ENCODE data around the gene KIF12.
"Not testable (repeated sequence)": the region's sequence is repeated elsewhere in the genome, so short reads cannot be mapped to it uniquely, and the experiment has no call there.

Gene KIF12

DNA sequence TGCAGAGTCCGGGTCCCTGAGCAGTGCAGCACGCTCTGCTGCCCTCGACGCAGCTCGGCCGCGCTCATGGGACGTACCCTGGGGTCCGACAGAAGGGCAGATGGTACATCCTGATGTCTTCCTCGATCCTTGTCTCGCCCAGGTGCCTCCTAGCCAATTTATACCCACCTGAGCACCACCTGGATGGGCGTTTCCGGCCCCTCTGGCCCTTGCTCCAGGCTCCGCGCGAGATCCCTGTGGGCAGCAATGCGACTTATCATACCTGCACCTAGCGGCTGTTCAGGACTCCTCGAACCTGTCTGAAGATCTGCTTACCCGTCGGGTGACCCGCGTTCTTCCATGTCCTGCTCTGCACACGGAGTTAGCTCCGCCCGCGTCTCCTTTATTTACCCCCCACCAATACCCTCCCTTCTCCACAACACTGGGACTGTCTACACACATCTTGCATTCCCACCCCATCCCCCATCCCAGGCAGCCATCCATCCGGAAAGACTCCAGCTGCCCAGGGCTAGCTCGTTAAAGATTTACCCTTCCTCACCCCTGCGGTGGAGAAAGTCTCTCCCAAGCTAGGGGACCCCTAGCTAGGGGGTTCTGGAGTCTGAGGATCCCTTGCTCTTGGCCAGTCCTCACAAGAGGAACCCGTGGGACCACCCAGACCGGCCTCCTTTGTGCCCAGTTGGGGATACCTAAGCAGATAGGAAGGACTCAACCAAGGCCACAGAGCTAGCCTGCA is at the start of gene KIF12:
Gene KIF12 (minus strand): TSS at position 357 of the 733 bp plus-strand sequence. CDS start 16 bp downstream, at position 341.
- no peak for DNase-seq

DNA sequence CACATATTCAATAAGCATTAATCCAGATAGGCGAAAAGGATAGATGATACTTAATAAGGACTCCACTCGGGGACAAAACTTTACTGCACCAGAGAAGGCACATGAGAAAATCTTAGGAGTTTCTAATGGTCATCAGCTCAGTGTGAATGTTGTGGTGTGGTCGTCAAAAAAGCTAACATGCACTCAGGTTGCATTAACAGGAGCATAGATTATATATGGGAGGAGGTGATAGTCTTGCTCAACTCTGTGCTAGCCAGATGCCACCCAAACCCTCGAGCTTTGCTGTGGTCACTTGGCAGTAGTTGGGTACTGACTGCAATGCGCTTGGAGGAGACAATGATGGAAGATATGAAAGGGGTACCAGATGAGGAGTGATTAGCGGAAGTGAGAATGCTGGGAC is 47.6 kb upstream of the KIF12 start:
- no peak for DNase-seq

DNA sequence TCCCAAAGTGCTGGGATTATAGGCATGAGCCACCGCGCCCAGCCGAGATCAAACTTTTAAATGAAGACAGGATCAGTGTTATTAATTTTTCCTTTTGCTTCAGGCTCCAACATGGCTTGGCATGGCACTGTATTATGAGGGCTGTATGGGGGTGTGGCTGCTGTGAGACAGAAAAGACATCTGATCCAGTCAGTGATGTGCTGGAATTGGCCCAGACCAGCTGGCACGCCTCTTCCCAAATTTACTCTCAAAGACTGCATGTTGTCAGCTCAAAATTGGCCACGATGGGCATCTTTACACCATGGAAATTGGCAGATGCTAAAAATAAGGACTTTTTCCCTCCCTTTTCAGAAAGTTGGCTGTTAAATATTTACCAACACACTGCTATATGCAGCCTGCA is 44.1 kb upstream of the KIF12 start:
- no peak for DNase-seq

DNA sequence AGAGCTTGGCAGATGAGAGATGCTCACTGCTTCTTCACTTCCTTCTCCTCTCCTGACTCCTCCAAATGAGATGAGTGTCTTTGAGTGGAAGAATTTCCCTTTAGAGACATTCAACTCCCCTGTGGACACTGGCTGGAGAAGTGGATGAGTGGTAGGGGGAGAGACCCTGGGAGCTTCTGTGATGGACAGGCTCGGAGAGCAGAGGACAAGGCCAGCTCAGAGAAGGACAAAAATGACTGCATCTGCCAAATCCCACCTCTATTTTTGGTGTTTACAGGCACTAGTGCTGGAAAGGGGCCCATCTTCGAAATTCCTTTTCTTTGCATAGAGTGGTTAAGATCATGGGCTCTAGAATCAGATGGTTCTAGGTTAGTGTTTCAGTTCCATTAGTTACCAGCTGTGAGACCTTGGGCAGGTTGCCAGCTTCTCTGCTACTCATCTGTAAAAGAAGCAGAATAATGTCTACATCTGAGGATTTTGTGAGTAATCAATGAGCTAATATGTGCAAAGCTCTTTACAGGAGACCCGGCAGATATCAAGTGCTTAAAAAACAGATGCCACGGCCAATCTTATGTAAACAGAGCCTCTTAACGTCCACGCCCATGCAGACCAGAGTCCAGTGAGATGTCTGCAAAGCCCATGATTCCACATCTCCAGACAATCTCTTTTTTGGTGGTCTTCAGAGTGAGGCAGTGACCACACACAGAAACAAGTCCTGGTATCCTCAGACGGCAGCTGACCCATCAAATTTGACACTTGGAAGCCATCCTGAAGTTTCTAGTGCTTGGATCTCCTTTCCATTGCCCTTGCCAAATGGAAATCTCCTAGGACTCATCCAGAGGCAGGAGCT is 42.7 kb upstream of the KIF12 start:
- no peak for DNase-seq

DNA sequence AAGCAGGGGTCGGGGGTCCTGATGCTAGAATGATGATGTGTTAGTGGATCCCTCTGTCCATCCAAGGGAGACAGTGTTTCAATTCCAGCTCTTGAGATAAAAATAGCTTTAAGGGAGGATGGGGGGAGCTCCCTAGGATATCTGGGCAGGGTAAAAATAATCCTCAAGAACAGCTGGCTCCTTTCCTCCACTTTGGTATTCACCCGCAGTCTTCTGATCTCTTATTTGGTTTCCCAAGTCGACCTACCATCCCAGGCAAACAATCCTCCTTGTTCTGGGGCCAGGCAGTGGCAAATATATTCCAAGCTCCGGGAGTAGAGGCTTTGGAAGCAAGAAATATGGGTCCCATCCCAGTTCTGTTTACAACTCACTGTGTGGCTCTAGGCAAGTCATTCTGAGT is 41.8 kb upstream of the KIF12 start:
- no peak for DNase-seq

DNA sequence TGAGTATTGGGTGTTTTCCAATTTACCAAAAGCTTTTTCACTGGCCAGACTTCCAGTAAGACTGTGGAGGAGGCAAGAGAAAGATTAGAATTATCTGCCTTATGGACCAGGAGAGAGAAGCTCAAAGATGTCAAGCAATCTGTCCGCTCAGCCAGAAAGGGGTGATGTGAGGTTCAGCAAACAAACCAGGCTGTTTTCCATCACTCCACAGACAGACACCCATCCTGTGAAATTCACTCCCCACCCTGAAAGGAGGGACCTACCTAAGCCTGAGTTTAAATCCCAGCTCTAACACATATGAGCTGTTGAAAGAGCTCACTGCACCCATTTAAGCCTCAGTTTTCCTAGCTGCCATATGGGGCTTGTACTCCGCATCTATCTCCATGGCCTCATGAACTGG is 41.3 kb upstream of the KIF12 start:
- DNase-seq = no peak

DNA sequence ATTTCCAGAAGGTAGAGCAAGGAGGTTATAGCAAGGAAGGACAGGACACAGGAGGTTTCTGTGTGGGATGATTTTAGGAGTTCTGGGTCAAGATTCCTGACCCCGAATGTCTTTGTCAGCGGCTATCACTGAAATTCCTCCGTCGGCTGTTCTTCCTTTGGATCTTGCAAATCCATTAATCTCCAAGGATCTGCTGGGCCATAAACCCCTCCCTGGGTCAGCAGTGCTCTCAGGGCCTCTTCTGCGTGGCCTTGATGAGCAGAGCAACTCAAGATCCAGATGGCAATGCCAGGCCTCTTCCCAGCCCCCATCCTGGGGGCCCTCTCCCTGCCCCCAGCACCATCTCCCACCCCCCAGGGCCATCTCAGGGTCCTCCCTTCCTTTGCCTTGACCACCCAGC is 40.0 kb upstream of the KIF12 start:
- DNase-seq = no peak

DNA sequence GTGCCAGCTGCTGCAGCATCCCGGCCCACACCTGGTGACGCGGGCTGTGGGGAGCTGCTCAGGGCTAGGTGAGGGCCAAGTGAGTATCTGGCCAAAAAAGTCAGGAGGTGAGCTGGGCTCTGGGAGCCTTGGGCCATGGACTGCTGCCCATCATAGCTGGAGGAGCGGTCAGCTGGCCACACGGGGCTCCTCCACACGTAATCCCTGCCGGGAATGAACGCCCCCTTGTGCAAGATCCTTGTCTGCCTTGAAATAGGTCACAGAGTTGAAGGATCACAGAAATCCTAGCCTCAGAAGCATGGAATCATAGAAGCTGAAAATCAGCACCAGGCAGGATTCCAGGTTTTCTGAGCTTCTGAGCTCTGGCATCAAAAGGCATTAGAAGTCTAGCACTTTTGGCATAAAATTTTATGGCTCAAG is 39.5 kb upstream of the KIF12 start:
- no peak for DNase-seq

DNA sequence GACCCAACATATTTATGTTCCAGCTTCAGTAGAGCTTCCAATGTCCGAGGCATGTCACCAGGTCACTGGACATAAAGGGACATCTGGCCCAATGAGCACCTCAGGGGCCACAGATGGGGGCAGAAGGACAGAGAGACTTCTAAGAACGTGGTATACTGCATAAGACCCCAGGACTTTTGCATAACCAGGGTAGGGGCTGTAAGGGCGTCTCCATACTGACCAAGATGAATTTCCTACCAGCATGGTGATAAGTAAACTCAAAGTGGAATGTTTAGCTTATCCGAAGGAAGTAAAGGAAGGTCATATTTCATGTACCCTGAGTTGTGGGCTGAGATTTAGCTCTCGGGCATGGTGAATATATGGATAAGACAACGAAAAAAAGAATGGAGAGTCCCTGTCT is 38.7 kb upstream of the KIF12 start:
- DNase-seq = no peak

DNA sequence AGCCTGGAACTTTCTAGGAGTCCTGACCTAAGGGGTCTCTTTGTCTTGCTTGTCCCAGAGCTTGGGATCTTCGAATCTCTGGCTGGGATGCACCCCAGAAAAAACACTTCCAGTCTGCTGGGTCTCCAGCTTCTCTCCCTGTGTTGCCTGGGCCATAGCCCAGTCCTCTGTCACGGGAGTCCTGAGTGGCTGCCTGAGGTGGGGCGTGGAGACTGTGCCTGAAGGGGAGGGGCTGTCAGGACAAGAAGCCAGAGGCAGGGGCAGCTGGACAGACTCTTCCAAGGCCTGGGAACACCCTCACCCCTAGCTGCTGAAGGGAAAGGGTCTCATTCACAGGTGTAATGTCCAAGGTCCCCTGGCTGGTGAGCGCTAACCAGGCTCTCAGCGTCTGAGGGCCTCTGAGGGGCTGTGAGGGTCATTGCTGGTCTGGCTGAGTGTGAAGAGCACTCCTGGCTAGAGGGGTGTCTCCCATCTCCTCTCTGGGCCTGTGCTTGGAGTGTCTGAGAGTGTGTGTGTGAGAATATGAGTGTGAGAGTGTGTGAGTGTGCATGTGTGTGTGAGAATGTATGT is 35.8 kb upstream of the KIF12 start:
- no peak for DNase-seq

DNA sequence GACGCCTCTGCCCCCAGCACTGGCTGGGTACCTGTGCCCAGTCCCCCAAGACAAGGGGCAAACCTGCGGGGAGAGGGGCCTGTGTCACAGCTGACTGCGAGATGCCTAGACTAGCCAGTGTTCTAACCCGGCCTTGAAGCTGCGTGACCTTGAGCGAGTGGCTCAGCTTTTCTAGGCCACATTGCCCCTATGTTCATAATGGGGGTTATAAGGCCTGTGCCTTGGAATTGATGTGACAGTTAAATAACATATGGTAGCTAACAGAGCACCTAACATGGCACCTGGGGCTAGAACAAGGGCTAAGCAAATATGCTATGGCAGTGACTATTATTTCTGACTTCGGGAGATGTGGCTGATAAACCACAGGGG is 33.4 kb upstream of the KIF12 start:
- no peak for DNase-seq

DNA sequence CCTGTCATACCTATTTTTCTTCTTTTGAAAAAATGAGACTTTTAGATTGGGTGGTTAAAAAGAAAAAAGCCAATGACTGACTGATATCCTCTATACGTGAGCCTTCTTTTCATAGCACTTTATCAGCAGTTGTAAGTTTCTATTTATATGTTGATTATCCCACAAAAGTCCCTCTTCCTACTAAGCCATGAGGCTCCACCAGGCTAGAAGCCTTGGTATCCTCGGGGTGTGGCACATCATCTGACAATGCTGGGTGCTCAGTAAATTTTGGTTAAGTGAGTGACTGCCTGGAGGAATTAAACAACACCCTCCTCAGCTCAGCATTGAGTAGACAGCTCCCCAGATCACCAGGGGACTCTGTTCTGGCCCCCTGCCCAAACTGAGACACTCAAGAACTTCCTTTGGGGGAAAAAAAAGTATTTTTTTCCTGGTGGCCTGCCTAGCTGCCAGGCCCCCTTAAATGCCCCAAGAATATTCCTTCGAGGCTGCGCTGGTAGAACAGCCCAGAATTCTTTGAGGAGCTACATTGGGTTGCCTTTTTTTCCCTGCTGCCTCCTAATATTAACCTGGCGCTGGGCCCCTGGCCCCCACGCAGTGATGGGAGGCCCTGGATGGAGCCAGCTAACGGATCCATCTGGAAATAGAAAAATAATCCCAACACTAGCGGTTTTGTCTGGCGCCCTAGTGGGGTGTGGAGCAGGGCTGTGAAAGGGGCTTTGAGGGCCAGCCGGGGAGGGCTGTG is 32.9 kb upstream of the KIF12 start:
- DNase-seq = no peak

DNA sequence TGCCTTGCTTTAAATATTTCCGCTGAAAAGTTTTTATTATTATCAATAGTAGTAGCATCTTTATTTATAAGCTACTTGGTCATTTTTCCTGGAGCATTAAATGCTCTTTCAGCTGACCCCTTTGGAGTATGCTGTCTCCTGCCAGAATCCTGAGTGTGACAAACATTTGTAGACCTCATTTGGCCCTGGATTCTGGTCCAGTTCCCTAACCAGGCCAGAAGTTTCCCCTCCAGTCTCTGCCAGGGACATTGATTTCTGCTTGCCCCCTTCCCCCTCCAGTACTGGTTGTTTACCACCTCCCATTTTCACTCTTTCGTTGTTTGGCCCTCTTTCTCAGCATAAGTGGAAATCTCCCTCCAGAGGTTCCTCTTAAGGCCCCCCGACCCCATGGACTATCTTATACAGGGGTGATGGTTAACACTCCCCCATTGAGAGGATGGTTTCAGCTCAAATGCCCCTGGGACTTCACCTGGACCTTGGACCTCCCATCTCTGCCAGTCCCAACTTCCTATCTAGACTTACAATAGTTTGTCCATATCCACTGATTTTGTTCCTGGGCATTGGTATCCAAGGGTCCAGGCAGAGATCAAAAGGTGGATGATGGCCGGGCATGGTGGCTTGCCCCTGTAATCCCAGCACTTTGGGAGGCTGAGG is 31.7 kb upstream of the KIF12 start:
- DNase-seq = no peak

DNA sequence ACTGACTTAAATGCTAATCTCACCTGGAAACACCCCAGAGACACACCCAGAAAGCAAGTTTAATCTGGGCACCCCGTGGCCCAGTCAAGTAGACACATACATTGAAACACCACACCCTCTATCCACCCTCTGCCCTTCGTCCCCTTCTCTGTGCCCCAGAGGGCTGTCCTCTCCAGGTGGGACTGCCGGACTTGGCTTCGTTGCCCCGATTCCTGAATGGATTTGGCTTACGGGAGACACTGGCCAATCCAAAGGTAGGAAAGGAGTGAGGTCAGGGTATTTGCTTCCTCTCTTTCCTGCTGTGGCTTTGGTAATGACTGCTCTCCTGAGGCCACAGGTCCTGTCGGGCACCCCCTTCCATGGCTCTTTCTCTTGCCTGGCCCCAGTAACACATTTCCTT is 31.0 kb upstream of the KIF12 start:
- no peak for DNase-seq

DNA sequence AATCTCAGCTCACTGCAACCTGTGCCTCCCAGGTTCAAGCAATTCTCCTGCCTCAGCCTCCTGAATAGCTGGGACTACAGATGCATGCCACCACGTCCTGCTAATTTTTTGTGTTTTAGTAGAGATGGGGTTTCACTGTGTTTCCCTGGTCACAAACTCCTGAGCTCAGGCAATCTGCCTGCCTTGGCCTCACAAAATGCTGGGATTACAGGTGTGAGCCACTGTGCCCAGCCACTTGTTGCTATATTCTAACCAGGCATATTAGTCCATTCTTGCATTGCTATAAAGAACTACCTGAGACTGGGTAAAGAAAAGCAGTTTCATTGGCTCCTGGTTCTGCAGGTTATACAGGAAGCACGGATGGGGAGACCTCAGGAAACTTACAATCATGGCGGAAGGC is 29.7 kb upstream of the KIF12 start:
- DNase-seq = not testable (repeated sequence)

DNA sequence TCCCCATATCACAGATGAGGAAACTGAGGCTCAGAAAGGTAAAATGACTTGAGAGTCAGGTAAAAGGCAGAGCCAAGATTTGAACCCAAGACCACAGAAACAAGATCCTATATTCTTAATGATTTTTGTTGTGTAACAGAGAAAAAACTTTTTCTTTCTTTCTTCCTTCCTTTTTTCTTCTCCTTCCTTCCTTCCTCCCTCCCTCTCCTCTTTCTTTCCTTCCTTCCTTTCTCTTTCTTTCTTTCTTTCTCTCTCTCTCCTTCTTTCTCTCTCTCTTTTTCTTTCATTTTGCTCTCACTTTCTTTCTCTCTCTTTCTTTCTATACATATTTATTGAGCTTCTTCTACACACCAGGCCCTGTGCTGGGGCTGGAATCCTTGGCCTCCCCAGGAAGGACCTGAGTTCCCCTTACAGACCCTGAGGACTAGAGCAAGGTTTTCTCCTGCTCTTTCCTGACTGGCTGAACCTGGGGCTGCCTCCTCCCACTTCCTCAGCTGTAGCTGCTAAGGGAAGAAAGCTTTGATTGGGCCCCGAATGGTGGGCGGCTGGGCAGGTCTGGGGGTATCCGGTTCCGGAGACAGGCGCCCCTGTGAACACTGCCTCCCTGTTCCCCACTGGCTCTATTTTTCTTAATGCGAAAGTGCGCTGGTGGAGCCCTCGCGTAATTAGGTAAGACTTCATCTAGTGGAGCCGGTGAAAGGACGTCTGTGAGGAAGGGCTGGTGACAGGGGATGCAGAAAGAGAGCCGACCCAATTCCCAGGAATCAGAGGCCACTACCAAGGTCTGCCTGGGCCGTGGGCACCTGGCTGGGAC is 27.4 kb upstream of the KIF12 start:
- no peak for DNase-seq

DNA sequence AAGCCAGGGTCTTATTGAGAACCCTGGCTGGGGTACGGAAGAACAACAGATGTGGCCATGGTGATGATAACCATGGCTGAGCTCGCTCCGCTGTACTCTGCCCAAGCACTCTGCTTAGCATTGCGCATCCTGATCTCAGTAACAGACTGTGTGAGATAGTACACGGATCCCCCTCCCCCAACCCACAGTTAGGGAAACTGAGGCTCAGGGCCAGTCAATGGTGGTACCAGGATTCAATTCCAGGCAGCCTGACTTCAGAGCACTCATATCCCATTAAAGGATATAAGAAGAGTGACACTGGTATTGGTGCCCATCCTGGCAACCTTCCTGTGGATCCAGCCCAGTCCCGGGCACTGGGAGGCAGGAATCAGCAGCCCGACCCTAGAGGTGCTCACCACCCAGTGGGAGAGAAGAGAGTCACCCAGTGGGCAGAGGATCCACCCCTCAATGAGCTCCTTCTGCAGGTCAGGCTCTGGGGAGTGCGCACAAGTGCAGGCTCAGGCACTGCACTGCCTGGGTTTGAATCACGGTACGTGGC is 26.5 kb upstream of the KIF12 start:
- no peak for DNase-seq

DNA sequence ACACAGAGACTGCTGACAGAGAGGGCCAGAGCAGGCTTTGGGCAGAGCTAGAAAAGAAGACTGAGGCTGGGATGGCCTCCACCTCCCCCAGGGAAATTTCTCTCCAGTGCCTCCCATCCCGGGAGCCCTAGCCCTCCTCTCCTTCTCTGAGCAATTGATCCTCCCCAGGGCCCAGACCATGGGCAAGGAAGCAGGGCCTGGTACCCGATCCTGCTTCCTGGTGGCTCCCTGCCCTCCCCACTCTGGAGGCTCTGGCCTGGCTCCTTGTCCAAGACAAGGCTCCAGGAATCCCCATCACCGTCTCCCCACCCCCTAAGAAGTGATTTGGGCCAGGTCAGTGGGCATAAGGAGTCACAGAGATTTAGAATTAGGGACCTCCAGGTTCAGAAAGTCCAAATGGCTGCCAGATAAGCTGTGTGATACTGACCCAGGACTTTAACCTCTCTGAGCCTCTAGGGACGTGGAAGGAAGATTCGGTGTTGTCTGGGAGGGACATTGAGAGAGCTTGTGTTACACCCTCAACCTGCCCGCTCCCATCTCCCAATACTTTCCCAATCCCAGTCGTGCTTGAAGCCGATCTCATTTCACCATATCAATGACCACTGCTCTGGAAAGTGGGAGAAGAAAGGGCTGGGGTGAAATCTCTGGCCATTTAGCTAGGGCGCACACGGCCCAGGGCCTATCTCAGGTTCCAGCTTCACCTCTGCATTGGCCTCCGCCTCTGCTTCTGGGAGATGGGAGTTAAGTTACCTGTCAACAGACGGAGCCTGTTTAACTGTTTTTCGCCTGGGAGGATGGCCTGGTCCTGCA is 25.8 kb upstream of the KIF12 start:
- DNase-seq = no peak

DNA sequence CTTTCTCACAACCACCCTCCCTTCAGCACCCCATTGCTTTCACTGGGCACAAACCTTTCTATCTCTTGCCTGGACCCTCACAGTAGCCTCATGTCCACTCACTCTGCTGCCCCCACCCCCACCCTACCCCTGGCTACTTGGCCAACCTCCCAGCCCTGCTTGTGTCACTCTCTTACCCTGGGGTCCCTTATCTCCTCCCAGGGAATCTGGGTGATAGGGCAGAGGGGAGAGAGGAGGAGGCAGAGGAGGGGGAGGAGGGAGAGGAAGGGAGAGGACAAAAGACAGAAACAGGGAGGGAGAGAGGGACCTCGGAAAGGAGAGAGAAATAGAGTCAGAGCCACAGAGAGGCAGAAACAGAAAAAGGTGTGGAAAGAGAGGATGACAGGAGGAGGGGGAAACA is 25.0 kb upstream of the KIF12 start:
- DNase-seq = no peak

All from stimulated activated CD4-positive, alpha-beta T cell treated with anti-CD3 and anti-CD28 coated beads, Interleukin-15, amount 100 ng/mL, for 24 hours (primary cell).